OCI-LY1 (cell line): Measurements from ENCODE around the gene PTPN13.

ENCODE experiments used
- H2AFZ ChIP-seq: fragments of 200-600 bp; sonication (generic), shearing (Covaris generic); 2 replicates; pipeline ENCODE4 v1.6.0; 2014; ENCODE audit warnings: antibody characterized with exemption, mild to moderate bottlenecking, low read length
- H3F3A ChIP-seq: fragments of 200-600 bp; sonication (generic), shearing (Covaris generic); 2 replicates; pipeline ENCODE4 v1.6.0; 2014; ENCODE audit warnings: mild to moderate bottlenecking, antibody characterized with exemption, low read length, moderate library complexity; ENCODE audit not compliant: insufficient read depth
- H3K27ac ChIP-seq: fragments of 200-600 bp; sonication (generic); 2 replicates; pipeline ENCODE4 v1.5.1; 2014; ENCODE audit warnings: low read length, mixed run types, mild to moderate bottlenecking, low read depth; ENCODE audit not compliant: poor library complexity, severe bottlenecking
- H3K27me3 ChIP-seq: fragments of 200-600 bp; sonication (generic); 2 replicates; pipeline ENCODE4 v1.6.0; 2014; ENCODE audit warnings: antibody characterized with exemption, mild to moderate bottlenecking, low read length, moderate library complexity; ENCODE audit not compliant: insufficient read depth
- H3K36me3 ChIP-seq: fragments of 200-600 bp; sonication (generic); 2 replicates; pipeline ENCODE4 v1.6.1; 2014; ENCODE audit warnings: mild to moderate bottlenecking, antibody characterized with exemption, low read length, moderate library complexity, mixed read lengths; ENCODE audit not compliant: insufficient read depth
- H3K4me1 ChIP-seq: fragments of 200-600 bp; sonication (generic); 2 replicates; pipeline ENCODE4 v1.5.1; 2014; ENCODE audit warnings: mild to moderate bottlenecking, low read length, moderate library complexity; ENCODE audit not compliant: insufficient read depth, severe bottlenecking
- H3K4me2 ChIP-seq: fragments of 200-600 bp; sonication (generic), shearing (Covaris generic); 2 replicates; pipeline ENCODE4 v1.6.1; 2014; ENCODE audit warnings: low read length
- H3K4me3 ChIP-seq: fragments of 200-600 bp; sonication (generic); 2 replicates; pipeline ENCODE4 v1.5.1; 2014; ENCODE audit warnings: low read length, low read depth, mild to moderate bottlenecking, mixed read lengths; ENCODE audit not compliant: poor library complexity, severe bottlenecking
- H3K79me2 ChIP-seq: fragments of 200-600 bp; shearing (Covaris generic); 2 replicates; pipeline ENCODE4 v1.6.1; 2016; ENCODE audit warnings: mixed run types, low read length, mixed read lengths; ENCODE audit not compliant: insufficient read depth
- H3K9ac ChIP-seq: fragments of 200-600 bp; sonication (generic), shearing (Covaris generic); 2 replicates; pipeline ENCODE4 v1.6.1; 2014; ENCODE audit warnings: mild to moderate bottlenecking, low read length, mixed read lengths
- H3K9me2 ChIP-seq: fragments of 200-600 bp; sonication (generic), shearing (Covaris generic); 2 replicates; pipeline ENCODE4 v1.6.1; 2014; ENCODE audit warnings: low read depth, mild to moderate bottlenecking, low read length, mixed read lengths
- H3K9me3 ChIP-seq: fragments of 200-600 bp; shearing (Covaris generic); 2 replicates; pipeline ENCODE4 v1.6.1; 2014; ENCODE audit warnings: low read length, mixed read lengths
- H4K20me1 ChIP-seq: fragments of 200-600 bp; sonication (generic), shearing (Covaris generic); 2 replicates; pipeline ENCODE4 v1.6.0; 2016; ENCODE audit warnings: mild to moderate bottlenecking, low read length; ENCODE audit not compliant: insufficient read depth
- CTCF ChIP-seq: fragments of 200-600 bp; sonication (generic), shearing (Covaris generic); IDR thresholded peaks from 2 replicates; pipeline ENCODE4 v1.5.1; 2017; ENCODE audit warnings: mild to moderate bottlenecking, antibody characterized with exemption, low read length, moderate library complexity, mixed read lengths
- EZH2 ChIP-seq: fragments of 200-600 bp; sonication (generic), shearing (Covaris generic); IDR thresholded peaks from 2 replicates; pipeline ENCODE4 v1.8.0; 2017; ENCODE audit warnings: borderline replicate concordance, mixed run types, mild to moderate bottlenecking, antibody characterized with exemption, low read length, moderate library complexity, mixed read lengths

The PTPN13 gene

DNA sequence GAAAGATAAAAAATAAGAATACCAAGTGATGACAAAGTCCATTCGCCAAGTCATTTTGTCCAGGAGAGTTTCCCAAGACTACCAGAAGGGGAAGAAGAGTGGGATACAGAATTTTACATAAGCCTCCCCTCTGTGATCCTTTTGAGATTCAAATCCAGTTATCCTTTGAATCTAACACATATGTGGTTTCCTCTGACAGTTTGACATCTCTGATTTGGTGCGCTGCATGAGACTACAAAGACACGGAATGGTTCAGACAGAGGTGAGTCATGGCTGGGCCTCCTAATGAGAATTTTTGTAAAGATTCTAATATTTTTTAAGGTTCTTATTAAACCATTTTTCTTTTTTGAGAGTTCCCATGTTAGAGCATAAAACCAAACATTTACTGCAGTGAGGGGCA is 216.7 kb downstream of the PTPN13 start:
- H3K79me2 ChIP-seq, result no peaks in the 10 kb centered on the region
- H3K27me3 ChIP-seq, result no peaks in the 10 kb centered on the region
- no peak for TF ChIP-seq EZH2
- TF ChIP-seq CTCF, result no peak
- H3K9ac ChIP-seq, result no peak overlapping the region
- H3K4me2 ChIP-seq, result no peak overlapping the region
- H3K36me3 ChIP-seq, result no peaks in the 10 kb centered on the region
- H3F3A ChIP-seq, result no peaks in the 10 kb centered on the region
- 0 out of 2 replicates have a peak, but pooled peaks cover 2% of the 10 kb centered on the region for H3K9me3 ChIP-seq
- no peaks in the 10 kb centered on the region for H3K9me2 ChIP-seq
- no peak overlapping the region for H2AFZ ChIP-seq
- H3K4me3 ChIP-seq, result no peak overlapping the region
- H3K27ac ChIP-seq, result no peak overlapping the region
- H4K20me1 ChIP-seq, result no peaks in the 10 kb centered on the region
- no peaks in the 10 kb centered on the region for H3K4me1 ChIP-seq

- Histone ChIP-seq H3K36me3 (no peaks in the 10 kb centered on the region), H3K9ac (no peak overlapping the region), H4K20me1 (no peaks in the 10 kb centered on the region), H3K9me2 (no peaks in the 10 kb centered on the region), H3K27ac (no peak overlapping the region), H3K4me3 (no peak overlapping the region), H3K27me3 (no peaks in the 10 kb centered on the region), H2AFZ (no peak overlapping the region), H3K4me2 (no peak overlapping the region), H3K9me3 (0 out of 2 replicates have a peak, but pooled peaks cover 2% of the 10 kb centered on the region), H3F3A (no peaks in the 10 kb centered on the region), H3K79me2 (no peaks in the 10 kb centered on the region), H3K4me1 (no peaks in the 10 kb centered on the region)
- no peak for TF ChIP-seq EZH2
- no peak for TF ChIP-seq CTCF
Measured at GRCh38 chr4:86815653-86816052, 221.5 kb downstream of the PTPN13 start.

DNA sequence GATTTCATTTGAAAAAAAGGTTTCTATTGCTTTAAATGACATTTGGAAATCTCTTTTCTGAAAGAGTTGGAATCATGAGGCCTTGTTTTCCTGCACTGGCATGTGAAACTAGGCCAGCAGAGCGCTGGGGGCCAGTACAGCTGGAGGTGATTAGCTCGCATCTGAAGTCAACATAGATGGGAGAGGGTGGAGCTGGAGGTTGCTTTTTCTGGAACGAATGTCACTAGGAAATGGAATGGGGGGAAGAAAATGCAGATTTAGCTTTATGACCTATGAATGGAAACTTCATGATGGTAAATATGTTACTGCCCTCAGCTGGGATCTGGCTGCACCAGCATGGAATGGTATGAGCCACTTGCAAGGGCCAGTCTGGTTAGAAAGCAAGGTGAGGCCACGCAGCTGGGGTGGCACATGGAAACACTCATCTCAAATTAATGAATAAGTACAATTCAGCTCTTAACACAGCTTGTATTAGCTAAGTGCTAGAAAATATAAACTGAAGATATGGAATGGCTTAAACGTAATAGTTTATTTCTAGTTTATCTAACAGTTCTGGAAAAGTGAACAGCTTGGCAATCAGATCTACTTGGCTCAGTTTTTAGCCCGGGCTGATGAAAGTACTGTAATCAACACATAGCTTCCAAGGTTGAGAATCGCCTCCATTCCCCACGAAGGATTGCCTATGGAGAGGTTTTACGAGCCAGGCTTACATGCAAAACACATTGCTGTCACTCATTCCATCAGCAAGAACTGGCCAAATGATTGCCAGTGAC is 222.6 kb downstream of the PTPN13 start:
- no peak overlapping the region for H3K4me3 ChIP-seq
- H3K27me3 ChIP-seq, result no peaks in the 10 kb centered on the region
- H3F3A ChIP-seq, result no peaks in the 10 kb centered on the region
- H3K4me1 ChIP-seq, result no peaks in the 10 kb centered on the region
- no peaks in the 10 kb centered on the region for H3K79me2 ChIP-seq
- no peak for TF ChIP-seq EZH2
- no peak for TF ChIP-seq CTCF
- H3K4me2 ChIP-seq, result no peak overlapping the region
- 0 out of 2 replicates have a peak, but pooled peaks cover 2% of the 10 kb centered on the region for H3K9me3 ChIP-seq
- H3K27ac ChIP-seq, result no peak overlapping the region
- no peak overlapping the region for H2AFZ ChIP-seq
- H3K9me2 ChIP-seq, result no peaks in the 10 kb centered on the region
- H3K36me3 ChIP-seq, result no peaks in the 10 kb centered on the region
- H4K20me1 ChIP-seq, result no peaks in the 10 kb centered on the region
- H3K9ac ChIP-seq, result no peak overlapping the region
